A549 (cell line): ENCODE measurements around the gene GLOD4. TPM values are rescaled to one million over a fixed set of nuclear protein-coding genes. Genes with fewer than 3 reads are reported as not detected.

Experiments
- ATAC-seq, 2 experiments: fragments of 200-7000 bp in 1 of 2; fragments of >200 bp in 1 of 2; cut with Nextera tagmentation in 1 of 2; cut with Tn5 transposase in 1 of 2; 3 replicates each; pipeline versions ENCODE4 v1.8.0 to v1.9.1; 2018 to 2020; ENCODE audit warnings: mild to moderate bottlenecking in 1 of 2, moderate library complexity in 1 of 2
- CTCF ChIA-PET: fragments of 300-600 bp; sonication (Branson Sonifier 250); formaldehyde crosslinking; extraction: SDS; loops from one replicate; lab custom pipeline; 2021; ENCODE audit warnings: antibody characterized with exemption, inconsistent platforms; lab: Yijun Ruan, JAX
- POLR2A ChIA-PET: fragments of 350-600 bp; formaldehyde crosslinking; extraction: SDS; loops from one replicate; lab custom pipeline; 2021; ENCODE audit warnings: antibody characterized with exemption, inconsistent platforms; lab: Yijun Ruan, JAX
- DNase-seq, 2 experiments: peaks; one replicate each; pipeline versions ENCODE4 v3.0.0 to v3.0.0-alpha.2; 2011 to 2016; ENCODE audit warnings: low read depth in 1 of 2, low spot score in 1 of 2
- FAIRE-seq: peaks from 2 replicates; lab custom pipeline; 2011; peaks lifted over from hg19 to GRCh38; lab: Jason Lieb, UNC
- H3K27ac ChIP-seq, 2 experiments: fragments of >200 bp; sonication (Bioruptor Twin); formaldehyde crosslinking; 3 replicates each; pipeline ENCODE4 v1.5.1; 2016 to 2017
- H3K4me1 ChIP-seq: fragments of >200 bp; sonication (Bioruptor Twin); formaldehyde crosslinking; 3 replicates; pipeline ENCODE4 v1.6.1; 2016
- H3K4me2 ChIP-seq: fragments of >200 bp; sonication (Bioruptor Twin); formaldehyde crosslinking; 3 replicates; pipeline ENCODE4 v1.6.1; 2016
- H3K4me3 ChIP-seq: fragments of >200 bp; sonication (Bioruptor Twin); formaldehyde crosslinking; 3 replicates; pipeline ENCODE4 v1.5.1; 2016
- H3K9me3 ChIP-seq: fragments of >200 bp; sonication (Bioruptor Twin); formaldehyde crosslinking; 3 replicates; pipeline ENCODE4 v1.6.1; 2016
- ATOH8 ChIP-seq: fragments of 250-450 bp; sonication (Bioruptor Pico); IDR thresholded peaks from 2 replicates; pipeline ENCODE4 v1.5.0; 2020; ENCODE audit warnings: low read depth, mild to moderate bottlenecking, moderate library complexity
- BCL3 ChIP-seq: fragments of >200 bp; sonication (Bioruptor Twin); formaldehyde crosslinking; IDR thresholded peaks from 3 replicates; pipeline ENCODE4 v1.6.1; 2016
- BHLHE40 ChIP-seq: IDR thresholded peaks from 2 replicates; pipeline ENCODE4 v1.6.1; 2012; ENCODE audit warnings: low read depth, low read length, inconsistent platforms
- CBX2 ChIP-seq: fragments of 200-600 bp; sonication (generic); IDR thresholded peaks from 2 replicates; pipeline ENCODE4 v1.6.1; 2016; ENCODE audit warnings: low read depth, mild to moderate bottlenecking, borderline replicate concordance
- CEBPB ChIP-seq, 2 experiments: fragments of >200 bp in 1 of 2; sonication (Bioruptor Twin) in 1 of 2; formaldehyde crosslinking in 1 of 2; IDR thresholded peaks; 2 replicates each; pipeline ENCODE4 v1.6.1; 2012 to 2016
- CHD2 ChIP-seq: fragments of 150-350 bp; IDR thresholded peaks from 2 replicates; pipeline ENCODE4 v1.6.1; 2014; ENCODE audit warnings: low read length; ENCODE audit not compliant: partially characterized antibody
- EHF ChIP-seq: fragments of 250-450 bp; sonication (Bioruptor Pico); IDR thresholded peaks from 2 replicates; pipeline ENCODE4 v1.5.0; 2020; ENCODE audit warnings: mild to moderate bottlenecking
- EHMT2 ChIP-seq: fragments of 200-600 bp; sonication (generic); IDR thresholded peaks from 2 replicates; pipeline ENCODE4 v1.6.1; 2016; ENCODE audit warnings: antibody characterized with exemption, low read depth, mild to moderate bottlenecking, moderate library complexity
- EP300 ChIP-seq, 2 experiments: fragments of >200 bp; sonication (Bioruptor Twin); formaldehyde crosslinking; IDR thresholded peaks; 2 replicates in 1 of 2; 3 replicates in 1 of 2; pipeline ENCODE4 v1.6.1; 2016 to 2017
- FOSB ChIP-seq: fragments of 250-450 bp; sonication (Bioruptor Pico); IDR thresholded peaks from 2 replicates; pipeline ENCODE4 v1.5.0; 2020; ENCODE audit warnings: mild to moderate bottlenecking, moderate library complexity
- FOSL2 ChIP-seq, 2 experiments: fragments of 450-650 bp in 1 of 2; fragments of >200 bp in 1 of 2; sonication (Bioruptor Twin) in 1 of 2; formaldehyde crosslinking; IDR thresholded peaks; 2 replicates each; pipeline versions ENCODE4 v1.5.0 to v1.6.1; 2016 to 2020; ENCODE audit warnings: mild to moderate bottlenecking in 1 of 2, moderate library complexity in 1 of 2
- FOXS1 ChIP-seq: fragments of 250-450 bp; sonication (Bioruptor Pico); IDR thresholded peaks from 2 replicates; pipeline ENCODE4 v1.5.0; 2020; ENCODE audit warnings: mild to moderate bottlenecking, moderate library complexity
- GATA3 ChIP-seq: IDR thresholded peaks from 2 replicates; pipeline ENCODE4 v1.6.1; 2012; ENCODE audit warnings: borderline replicate concordance
- HES2 ChIP-seq: fragments of >200 bp; sonication (Bioruptor Twin); formaldehyde crosslinking; IDR thresholded peaks from 2 replicates; pipeline ENCODE4 v1.6.1; 2016
- HEYL ChIP-seq: fragments of 250-450 bp; sonication (Bioruptor Pico); IDR thresholded peaks from 2 replicates; pipeline ENCODE4 v1.8.0; 2021; ENCODE audit warnings: mild to moderate bottlenecking, moderate library complexity
- HMGXB4 ChIP-seq: fragments of 250-450 bp; sonication (Bioruptor Pico); IDR thresholded peaks from 2 replicates; pipeline ENCODE4 v1.5.0; 2021; ENCODE audit warnings: mild to moderate bottlenecking, moderate library complexity, borderline replicate concordance
- HOXB13 ChIP-seq: fragments of 250-450 bp; sonication (Bioruptor Pico); IDR thresholded peaks from 2 replicates; pipeline ENCODE4 v1.5.0; 2020; ENCODE audit warnings: low read depth, mild to moderate bottlenecking, moderate library complexity
- JUN ChIP-seq, 2 experiments: fragments of >200 bp; sonication (Bioruptor Twin); formaldehyde crosslinking; IDR thresholded peaks; 2 replicates in 1 of 2; 3 replicates in 1 of 2; pipeline ENCODE4 v1.6.1; 2016 to 2017
- JUNB ChIP-seq: fragments of >200 bp; sonication (Bioruptor Twin); formaldehyde crosslinking; IDR thresholded peaks from 2 replicates; pipeline ENCODE4 v1.6.1; 2016
- MAFK ChIP-seq: fragments of 450-650 bp; IDR thresholded peaks from 2 replicates; pipeline ENCODE4 v1.6.1; 2014; ENCODE audit not compliant: partially characterized antibody
- MYC ChIP-seq: IDR thresholded peaks from 2 replicates; pipeline ENCODE4 v1.6.1; 2012; ENCODE audit warnings: mild to moderate bottlenecking, inconsistent platforms, low read length, improper control_type of control experiment, borderline replicate concordance
- NFE2L2 ChIP-seq: fragments of 150-350 bp; conservative IDR thresholded peaks from 2 replicates; pipeline ENCODE4 v1.6.1; 2014; ENCODE audit warnings: low read length
- NPAS2 ChIP-seq: fragments of 250-450 bp; sonication (Bioruptor Pico); IDR thresholded peaks from 2 replicates; pipeline ENCODE4 v1.8.0; 2022; ENCODE audit warnings: mild to moderate bottlenecking, moderate library complexity, borderline replicate concordance
- PHF8 ChIP-seq: fragments of 200-600 bp; sonication (generic); IDR thresholded peaks from 2 replicates; pipeline ENCODE4 v1.6.1; 2016; ENCODE audit warnings: low read depth, mild to moderate bottlenecking, antibody characterized with exemption, moderate library complexity, borderline replicate concordance
- POLR2A ChIP-seq: IDR thresholded peaks from 2 replicates; pipeline ENCODE4 v1.6.1; 2012; ENCODE audit warnings: mild to moderate bottlenecking, low read length
- RARB ChIP-seq: fragments of 250-450 bp; sonication (Bioruptor Pico); IDR thresholded peaks from 2 replicates; pipeline ENCODE4 v1.8.0; 2021; ENCODE audit warnings: mild to moderate bottlenecking, moderate library complexity
- RCOR1 ChIP-seq: fragments of 150-350 bp; IDR thresholded peaks from 2 replicates; pipeline ENCODE4 v1.6.1; 2014; ENCODE audit warnings: antibody characterized with exemption, low read length, low read depth
- RNF2 ChIP-seq: fragments of 200-600 bp; sonication (generic); IDR thresholded peaks from 2 replicates; pipeline ENCODE4 v1.6.1; 2016; ENCODE audit warnings: low read depth, mild to moderate bottlenecking, antibody characterized with exemption, moderate library complexity, borderline replicate concordance
- SMC3 ChIP-seq: fragments of >200 bp; sonication (Bioruptor Twin); formaldehyde crosslinking; IDR thresholded peaks from 3 replicates; pipeline ENCODE4 v1.6.1; 2018; ENCODE audit warnings: inconsistent platforms
- TFCP2L1 ChIP-seq: fragments of 250-450 bp; sonication (Bioruptor Pico); IDR thresholded peaks from 2 replicates; pipeline ENCODE4 v1.5.0; 2021; ENCODE audit warnings: mild to moderate bottlenecking
- TP53 ChIP-seq: fragments of 250-450 bp; sonication (Bioruptor Pico); IDR thresholded peaks from 2 replicates; pipeline ENCODE4 v1.5.0; 2021; ENCODE audit warnings: mild to moderate bottlenecking, moderate library complexity
- ZFP36 ChIP-seq: fragments of 450-650 bp; IDR thresholded peaks from 2 replicates; pipeline ENCODE4 v1.6.1; 2014; ENCODE audit warnings: borderline replicate concordance; ENCODE audit not compliant: partially characterized antibody
- ZNF302 ChIP-seq: fragments of 250-450 bp; sonication (Bioruptor Pico); IDR thresholded peaks from 2 replicates; pipeline ENCODE4 v1.9.0; 2021; ENCODE audit warnings: inconsistent platforms, mild to moderate bottlenecking, moderate library complexity
- ZSCAN20 ChIP-seq: fragments of 250-450 bp; sonication (Bioruptor Pico); IDR thresholded peaks from 2 replicates; pipeline ENCODE4 v1.8.0; 2022; ENCODE audit warnings: mild to moderate bottlenecking, moderate library complexity
- WGBS: methylation state at CpG from one replicate; pipeline ENCODE4 v1.1.6; 2017; ENCODE audit errors: missing lambda C conversion rate; 5-methylcytosine and 5-hydroxymethylcytosine counted together
- polyA plus RNA-seq, 4 experiments: library from polyadenylated mRNA; depleted of rRNA in 3 of 4; stranded (reverse); fragments of >200 nt; fragmentation: RNase III in 1 of 4; extraction: RNeasy Plus Mini Kit Qiagen cat#74134 plus additional on column Dnase treatment in 1 of 4; gene quantifications; 2 replicates in 3 of 4; 3 replicates in 1 of 4; pipeline ENCODE4 v1.2.3, GENCODE V29; 2011 to 2017
- TF ChIP-seq, protein P1 (sequence below): IDR thresholded peaks from 2 replicates; pipeline ENCODE4 v1.6.1; 2012
- TF ChIP-seq, protein P2 (sequence below): fragments of 450-650 bp; IDR thresholded peaks from 2 replicates; pipeline ENCODE4 v1.6.1; 2014; ENCODE audit warnings: antibody characterized with exemption

GLOD4 gene
- polyA plus RNA-seq, 2 of the 4 experiments (the other 2 are of a cell fraction): 133 to 141 TPM

- no peak for FAIRE-seq
- ChIA-PET POLR2A (interaction anchor here (1.3 to 1.7 kb wide), 3 partner anchors 19 to 37 kb away, joined by 4 to 6 read pairs (median 6); partner anchors contain the start of genes GLOD4, MRM3 and VPS53), CTCF (interaction anchor here (0.7 to 6.1 kb wide), 27 partner anchors 7 to 602 kb away, joined by 3 to 41 read pairs (median 5); partner anchors contain the start of genes GLOD4, MRM3, NXN and TIMM22)
- DNase-seq: peak; percentile 94 to 95
- Histone ChIP-seq H3K4me3 (peak within 1 kb of the TSS; percentile 97), H3K4me2 (peak within 1 kb of the TSS; percentile 96), H3K9me3 (no peaks in the 10 kb centered on the region), H3K27ac (peak within 1 kb of the TSS; percentile 97 to 98), H3K4me1 (peaks cover 10% of the 10 kb centered on the region)
- peak; percentile 79 to 91 for ATAC-seq
- under 1% methylated on average over 30 of the region's 87 CpGs for WGBS
- TF ChIP-seq RCOR1: no peak
- TF ChIP-seq POLR2A: peak; percentile 92
- TF ChIP-seq CHD2: no peak
- no peak for TF ChIP-seq ZNF302 (CRISPR knock-in tag)
- TF ChIP-seq HMGXB4 (CRISPR knock-in tag): peak; percentile 31; the same call in 1 of the 2 replicates
- TF ChIP-seq HEYL (CRISPR knock-in tag): no peak
- no peak for TF ChIP-seq FOXS1
- TF ChIP-seq SMC3: peak; percentile 74
- TF ChIP-seq TFCP2L1 (CRISPR knock-in tag): no peak; the same call in 1 of the 2 replicates
- no peak for TF ChIP-seq NFE2L2
- no peak for TF ChIP-seq TP53
- no peak for TF ChIP-seq RNF2
- peak; percentile 95 for TF ChIP-seq PHF8
- TF ChIP-seq, protein P1, sequence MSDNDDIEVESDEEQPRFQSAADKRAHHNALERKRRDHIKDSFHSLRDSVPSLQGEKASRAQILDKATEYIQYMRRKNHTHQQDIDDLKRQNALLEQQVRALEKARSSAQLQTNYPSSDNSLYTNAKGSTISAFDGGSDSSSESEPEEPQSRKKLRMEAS: peak; percentile 81
- TF ChIP-seq FOSL2 (IDR thresholded peaks at IDR 0.05): no peak
- no peak for TF ChIP-seq FOSL2 (CRISPR knock-in tag; IDR thresholded peaks at IDR 0.05)
- no peak for TF ChIP-seq EP300 (IDR thresholded peaks at IDR 0.05)
- peak; percentile 93 for TF ChIP-seq BCL3
- no peak for TF ChIP-seq ZFP36
- no peak for TF ChIP-seq NPAS2
- TF ChIP-seq CBX2: no peak
- no peak for TF ChIP-seq EHMT2
- no peak for TF ChIP-seq JUNB
- no peak for TF ChIP-seq MYC
- TF ChIP-seq EHF (CRISPR knock-in tag): no peak
- TF ChIP-seq, protein P2, sequence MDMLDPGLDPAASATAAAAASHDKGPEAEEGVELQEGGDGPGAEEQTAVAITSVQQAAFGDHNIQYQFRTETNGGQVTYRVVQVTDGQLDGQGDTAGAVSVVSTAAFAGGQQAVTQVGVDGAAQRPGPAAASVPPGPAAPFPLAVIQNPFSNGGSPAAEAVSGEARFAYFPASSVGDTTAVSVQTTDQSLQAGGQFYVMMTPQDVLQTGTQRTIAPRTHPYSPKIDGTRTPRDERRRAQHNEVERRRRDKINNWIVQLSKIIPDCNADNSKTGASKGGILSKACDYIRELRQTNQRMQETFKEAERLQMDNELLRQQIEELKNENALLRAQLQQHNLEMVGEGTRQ: no peak
- no peak for TF ChIP-seq ATOH8
- TF ChIP-seq FOSB: no peak
- TF ChIP-seq MAFK: no peak
- TF ChIP-seq RARB: no peak
- TF ChIP-seq GATA3: no peak
- TF ChIP-seq ZSCAN20: no peak
- TF ChIP-seq JUN (IDR thresholded peaks at IDR 0.05): peak in 1 of 2 experiments; percentile 97; a peak in 3 of 5 replicates
- TF ChIP-seq HOXB13: no peak
- no peak for TF ChIP-seq HES2
- no peak for TF ChIP-seq CEBPB (IDR thresholded peaks at IDR 0.05)
- TF ChIP-seq BHLHE40: no peak
Observed at GRCh38 chr17:752002-752619, 30.0 kb downstream of the GLOD4 start, which contains the start of gene GEMIN4. GEMIN4 (minus strand) TSS chr17:752264; CDS start chr17:752142, 122 bp downstream.
